H1 (cell line): ENCODE data around the gene HIPK2. TPM values are rescaled to one million over a fixed set of nuclear protein-coding genes. Genes with fewer than 3 reads are reported as not detected.

Source experiments
- CTCF ChIA-PET: fragments of 300-600 bp; sonication (Branson Sonifier 250); formaldehyde crosslinking; loops from one replicate; lab custom pipeline; 2021; ENCODE audit not compliant: partially characterized antibody; lab: Charles Lee
- POLR2A ChIA-PET: fragments of 300-600 bp; sonication (Branson Sonifier 250); formaldehyde crosslinking; loops from one replicate; lab custom pipeline; 2021; ENCODE audit warnings: inconsistent platforms; ENCODE audit not compliant: partially characterized antibody; lab: Charles Lee
- DNase-seq, 2 experiments: peaks; one replicate each; pipeline versions ENCODE4 v3.0.0 to v3.0.0-alpha.2; 2010 to 2022; ENCODE audit warnings: low spot score in 2 of 2, low read depth in 1 of 2, mixed read lengths in 1 of 2
- FAIRE-seq: peaks from 2 replicates; lab custom pipeline; 2011; peaks lifted over from hg19 to GRCh38; lab: Jason Lieb, UNC
- H2AFZ ChIP-seq: 2 replicates; pipeline ENCODE4 v1.8.1; 2012; ENCODE audit warnings: low read length, inconsistent platforms
- H2AK5ac ChIP-seq: 2 replicates; pipeline ENCODE4 v1.6.1; 2013; ENCODE audit warnings: low read depth, low read length
- H2BK120ac ChIP-seq: replicated peaks from 2 replicates; pipeline ENCODE3; 2013; ENCODE audit warnings: low read depth, low read length, inconsistent platforms
- H2BK12ac ChIP-seq: 2 replicates; pipeline ENCODE4 v1.6.1; 2013; ENCODE audit warnings: low read depth, low read length
- H2BK15ac ChIP-seq: 2 replicates; pipeline ENCODE4 v1.6.1; 2013; ENCODE audit warnings: low read length
- H2BK20ac ChIP-seq: 2 replicates; pipeline ENCODE4 v1.6.1; 2013; ENCODE audit warnings: low read length
- H2BK5ac ChIP-seq: 2 replicates; pipeline ENCODE4 v1.6.1; 2013; ENCODE audit warnings: low read depth, low read length
- H3K14ac ChIP-seq: 2 replicates; pipeline ENCODE4 v1.6.1; 2013; ENCODE audit warnings: inconsistent platforms; ENCODE audit not compliant: insufficient read length
- H3K18ac ChIP-seq: 2 replicates; pipeline ENCODE4 v1.6.1; 2013; ENCODE audit warnings: low read length; ENCODE audit errors: extremely low read depth
- H3K23ac ChIP-seq: 2 replicates; pipeline ENCODE4 v1.6.1; 2013; ENCODE audit warnings: inconsistent platforms; ENCODE audit not compliant: insufficient read length
- H3K23me2 ChIP-seq: 2 replicates; pipeline ENCODE4 v1.6.1; 2013; ENCODE audit warnings: low read depth, low read length
- H3K27ac ChIP-seq: 2 replicates; pipeline ENCODE4 v1.6.1; 2011; ENCODE audit warnings: low read depth, low read length, inconsistent platforms
- H3K27me3 ChIP-seq, 4 experiments: replicated peaks in 1 of 4; 1 replicate in 1 of 4; 2 replicates in 3 of 4; pipeline versions ENCODE4 v1.6.1 to v1.8.1; 2011 to 2013; ENCODE audit warnings: low read length in 3 of 4, mild to moderate bottlenecking in 3 of 4, inconsistent platforms in 2 of 4, mixed read lengths in 2 of 4, moderate library complexity in 1 of 4; ENCODE audit not compliant: control insufficient read depth in 3 of 4, insufficient read depth in 3 of 4; ENCODE audit errors: extremely low read depth in 1 of 4
- H3K36me3 ChIP-seq, 4 experiments: 2 replicates each; pipeline versions ENCODE4 v1.6.1 to v1.8.1; 2011 to 2013; ENCODE audit warnings: mild to moderate bottlenecking in 4 of 4, low read length in 3 of 4, moderate library complexity in 2 of 4, control low read depth in 1 of 4, inconsistent platforms in 1 of 4; ENCODE audit not compliant: insufficient read depth in 4 of 4, control insufficient read depth in 2 of 4
- H3K4ac ChIP-seq: replicated peaks from 2 replicates; pipeline ENCODE3; 2013; ENCODE audit warnings: low read length, low read depth, mixed read lengths, inconsistent platforms; ENCODE audit not compliant: insufficient read length
- H3K4me1 ChIP-seq, 4 experiments: replicated peaks in 1 of 4; 1 replicate in 1 of 4; 2 replicates in 3 of 4; pipeline versions ENCODE4 v1.6.1 to v1.8.1; 2011 to 2013; ENCODE audit warnings: low read length in 3 of 4, inconsistent platforms in 2 of 4, mixed read lengths in 1 of 4; ENCODE audit not compliant: insufficient read depth in 4 of 4, control insufficient read depth in 3 of 4
- H3K4me2 ChIP-seq, 2 experiments: 2 replicates each; pipeline versions ENCODE4 v1.6.1 to v1.8.1; 2011 to 2013; ENCODE audit warnings: low read depth in 2 of 2, low read length in 2 of 2, control low read depth in 1 of 2, inconsistent platforms in 1 of 2, mild to moderate bottlenecking in 1 of 2; ENCODE audit not compliant: insufficient read depth in 1 of 2
- H3K4me3 ChIP-seq, 4 experiments: fragments of 200-600, 300-600 bp in 1 of 4; sonication (generic), shearing (Covaris generic), sonication (Bioruptor Twin) in 1 of 4; 2 replicates each; pipeline versions ENCODE4 v1.5.1 to v1.8.1; 2011 to 2016; ENCODE audit warnings: low read length in 4 of 4, low read depth in 3 of 4, control low read depth in 2 of 4, inconsistent platforms in 2 of 4, mild to moderate bottlenecking in 2 of 4, mixed read lengths in 1 of 4, moderate library complexity in 1 of 4; ENCODE audit not compliant: insufficient read depth in 2 of 4; ENCODE audit errors: extremely low read depth in 1 of 4
- H3K56ac ChIP-seq: replicated peaks from 2 replicates; pipeline ENCODE3; 2013; ENCODE audit warnings: low read depth, mild to moderate bottlenecking, mixed read lengths, low read length, inconsistent platforms; ENCODE audit not compliant: insufficient read length
- H3K79me1 ChIP-seq: 2 replicates; pipeline ENCODE4 v1.6.1; 2013; ENCODE audit warnings: low read depth, low read length, control low read depth
- H3K79me2 ChIP-seq, 2 experiments: 2 replicates each; pipeline versions ENCODE4 v1.6.1 to v1.8.1; 2012 to 2013; ENCODE audit warnings: low read length in 2 of 2, mild to moderate bottlenecking in 2 of 2, inconsistent platforms in 1 of 2; ENCODE audit not compliant: insufficient read depth in 2 of 2, control insufficient read depth in 1 of 2
- H3K9ac ChIP-seq, 4 experiments: replicated peaks in 1 of 4; 1 replicate in 1 of 4; 2 replicates in 3 of 4; pipeline versions ENCODE4 v1.6.1 to v1.8.1; 2011 to 2013; ENCODE audit warnings: low read depth in 3 of 4, low read length in 3 of 4, control low read depth in 2 of 4, mild to moderate bottlenecking in 2 of 4, moderate library complexity in 2 of 4, inconsistent platforms in 1 of 4; ENCODE audit errors: extremely low read depth in 1 of 4
- H3K9me3 ChIP-seq, 2 experiments: 2 replicates each; pipeline versions ENCODE4 v1.6.1 to v1.8.1; 2012 to 2013; ENCODE audit warnings: mild to moderate bottlenecking in 2 of 2, moderate library complexity in 2 of 2, control low read depth in 1 of 2, inconsistent platforms in 1 of 2, low read depth in 1 of 2, low read length in 1 of 2, mixed read lengths in 1 of 2; ENCODE audit not compliant: insufficient read depth in 2 of 2
- H4K20me1 ChIP-seq, 2 experiments: replicated peaks in 1 of 2; 2 replicates each; pipeline versions ENCODE3 to v1.8.1; 2011 to 2013; ENCODE audit warnings: inconsistent platforms in 2 of 2, low read length in 2 of 2, mild to moderate bottlenecking in 1 of 2; ENCODE audit not compliant: insufficient read depth in 2 of 2, control insufficient read depth in 1 of 2
- H4K5ac ChIP-seq: 2 replicates; pipeline ENCODE4 v1.6.1; 2013; ENCODE audit warnings: low read length, low read depth, mixed read lengths, inconsistent platforms; ENCODE audit not compliant: insufficient read length
- H4K8ac ChIP-seq: 2 replicates; pipeline ENCODE4 v1.8.0; 2013; ENCODE audit warnings: mild to moderate bottlenecking, moderate library complexity, low read length, inconsistent platforms; ENCODE audit not compliant: insufficient read depth; ENCODE audit errors: extremely low read depth
- H4K91ac ChIP-seq: replicated peaks from 2 replicates; pipeline ENCODE3; 2013; ENCODE audit warnings: low read length, mixed read lengths, inconsistent platforms; ENCODE audit not compliant: insufficient read length
- BACH1 ChIP-seq: IDR thresholded peaks from 2 replicates; pipeline ENCODE4 v1.6.1; 2012; ENCODE audit warnings: low read length, improper control_type of control experiment
- CTBP2 ChIP-seq: IDR thresholded peaks from 2 replicates; pipeline ENCODE4 v1.7.0; 2011; ENCODE audit warnings: borderline replicate concordance, mild to moderate bottlenecking, moderate library complexity, mixed read lengths, low read length; ENCODE audit not compliant: insufficient read depth, insufficient read length
- CTCF ChIP-seq, 3 experiments: IDR thresholded peaks; 1 replicate in 2 of 3; 2 replicates in 1 of 3; pipeline versions ENCODE4 v1.5.1 to v1.6.1; 2011; ENCODE audit warnings: low read length in 3 of 3, mild to moderate bottlenecking in 3 of 3, inconsistent platforms in 2 of 3, low read depth in 1 of 3, moderate library complexity in 1 of 3; ENCODE audit not compliant: insufficient read depth in 1 of 3; ENCODE audit errors: control extremely low read depth in 1 of 3
- JUN ChIP-seq: IDR thresholded peaks from 2 replicates; pipeline ENCODE4 v1.6.1; 2011; ENCODE audit warnings: low read depth, mild to moderate bottlenecking, improper control_type of control experiment, low read length
- POLR2A ChIP-seq, 2 experiments: IDR thresholded peaks; 1 replicate in 1 of 2; 2 replicates in 1 of 2; pipeline ENCODE4 v1.6.1; 2011; ENCODE audit warnings: low read depth in 2 of 2, low read length in 2 of 2, mild to moderate bottlenecking in 2 of 2; ENCODE audit errors: control extremely low read depth in 1 of 2
- WGBS, 2 experiments: shearing (Covaris generic) in 1 of 2; methylation state at CpG; one replicate each; pipeline versions ENCODE4 v1.1.6 to v1.1.7; 2013 to 2015; ENCODE audit warnings: low lambda C conversion rate in 2 of 2, mixed read lengths in 2 of 2, inconsistent platforms in 1 of 2, low coverage in 1 of 2, missing lambda C conversion rate in 1 of 2; ENCODE audit not compliant: insufficient replicate concordance in 2 of 2, insufficient coverage in 1 of 2, insufficient read length in 1 of 2; ENCODE audit errors: extremely low coverage in 1 of 2, missing lambda C conversion rate in 1 of 2; 5-methylcytosine and 5-hydroxymethylcytosine counted together
- polyA plus RNA-seq, 7 experiments: library from polyadenylated mRNA; depleted of rRNA in 3 of 7; stranded (reverse) in 5 of 7; unstranded in 2 of 7; fragments of >200 nt in 5 of 7; fragments of 200-250 nt in 2 of 7; gene quantifications; 1 replicate in 5 of 7; 2 replicates in 1 of 7; 4 replicates in 1 of 7; pipeline versions ENCODE4 v1.2.1 to v1.2.3, GENCODE V29; 2011 to 2013; ENCODE audit warnings: missing spikeins in 2 of 7, mixed read lengths in 2 of 7
- total RNA-seq: library from RNA; stranded (reverse); fragmentation: NEBNext Ultra II Directional; extraction: Animal tissue kit (Norgen Biotek cat#: 25700); gene quantifications from 2 replicates; pipeline ENCODE4 v1.2.1, GENCODE V29; 2021

HIPK2 gene
- total and polyA plus RNA-seq, 2 of the 8 experiments (the other 6 are each of a cell fraction or from before 2014, with no cell fraction given) = 8.3 to 24.3 TPM

- H4K5ac ChIP-seq = no peak overlapping the region
- no peaks in the 10 kb centered on the region for H3K79me2 ChIP-seq
- no peaks in the 10 kb centered on the region for H3K79me1 ChIP-seq
- no peak for DNase-seq
- TF ChIP-seq CTBP2 (no peak), POLR2A (IDR thresholded peaks at IDR 0.05; ENCODE audit: control extremely low read depth in 1 of 2, low read depth in 2 of 2, low read length in 2 of 2) (no peak), CTCF (IDR thresholded peaks at IDR 0.05; ENCODE audit: control extremely low read depth in 1 of 3, insufficient read depth in 1 of 3, low read depth in 1 of 3, low read length in 3 of 3) (no peak), BACH1 (no peak), JUN (no peak)
- TF ChIP-seq, all 59 proteins: peak for 0
- FAIRE-seq = no peak
- WGBS, 2 experiments = 83% methylated on average over 1 of the region's 1 CpG; no CpG with 5 or more reads in 1 of the 2 experiments
- ChIA-PET POLR2A (no interaction called here), CTCF (interaction anchor here (1.0 kb wide), 1 partner anchor 16 kb away, joined by 5 read pairs; no protein-coding TSS in a partner anchor)
- H2BK20ac ChIP-seq = no peak overlapping the region
- no peaks in the 10 kb centered on the region for H4K20me1 ChIP-seq
- H3K4ac ChIP-seq = no peak overlapping the region
- H3K4me1 ChIP-seq = peaks cover 1 to 19% (median 12%) of the 10 kb centered on the region in 4 experiments; a peak in 5 of 7 replicates
- no peak overlapping the region for H3K4me2 ChIP-seq
- no peak overlapping the region for H2AK5ac ChIP-seq
- no peaks in the 10 kb centered on the region for H3K9me3 ChIP-seq
- H3K9ac ChIP-seq = no peak overlapping the region
- H3K56ac ChIP-seq = no peak overlapping the region
- H3K27ac ChIP-seq = no peak overlapping the region
- H3K27me3 ChIP-seq = no peaks in the 10 kb centered on the region
- H3K23ac ChIP-seq = no peak overlapping the region
- H4K91ac ChIP-seq = no peak overlapping the region
- no peak overlapping the region for H2BK5ac ChIP-seq
- H3K14ac ChIP-seq = no peak overlapping the region
- H4K8ac ChIP-seq = no peak overlapping the region
- H3K23me2 ChIP-seq = no peaks in the 10 kb centered on the region
- H2BK15ac ChIP-seq = no peak overlapping the region
- no peak overlapping the region for H3K4me3 ChIP-seq
- no peaks in the 10 kb centered on the region for H3K36me3 ChIP-seq
- H2BK12ac ChIP-seq = no peak overlapping the region
- H2AFZ ChIP-seq = no peak overlapping the region
- no peak overlapping the region for H3K18ac ChIP-seq
- H2BK120ac ChIP-seq = no peak overlapping the region
Observed at GRCh38 chr7:139657725-139658124, 120.1 kb downstream of the HIPK2 start.
